Liver (tissue), 9 donors: Measurements from ENCODE around the gene RNGTT. TPM values are rescaled to one million over a fixed set of nuclear protein-coding genes. Genes with fewer than 3 reads are reported as not detected.

Experiments
- DNase-seq: peaks from one replicate; pipeline ENCODE4 v3.0.0-alpha.2; 2017; ENCODE audit warnings: low spot score
- H3K27ac ChIP-seq, 2 donors: one replicate each; pipeline ENCODE4 v1.7.0; 2013; ENCODE audit warnings: inconsistent platforms in 2 of 2, low read length in 2 of 2, control low read depth in 1 of 2, low read depth in 1 of 2, mild to moderate bottlenecking in 1 of 2
- H3K27me3 ChIP-seq, 4 donors: one replicate each; pipeline versions ENCODE4 v1.6.1 to v1.7.0; 2013; ENCODE audit warnings: low read length in 3 of 4, inconsistent platforms in 1 of 4, mild to moderate bottlenecking in 1 of 4, moderate library complexity in 1 of 4; ENCODE audit not compliant: control insufficient read depth in 4 of 4, insufficient read depth in 4 of 4
- H3K36me3 ChIP-seq, 4 donors: one replicate each; pipeline versions ENCODE4 v1.6.1 to v1.7.0; 2013; ENCODE audit warnings: low read length in 3 of 4, mild to moderate bottlenecking in 3 of 4, low read depth in 1 of 4, moderate library complexity in 1 of 4; ENCODE audit not compliant: control insufficient read depth in 4 of 4, insufficient read depth in 3 of 4
- H3K4me1 ChIP-seq, 4 donors: one replicate each; pipeline versions ENCODE4 v1.6.1 to v1.7.0; 2013; ENCODE audit warnings: low read length in 3 of 4, mild to moderate bottlenecking in 3 of 4, moderate library complexity in 1 of 4; ENCODE audit not compliant: control insufficient read depth in 4 of 4, insufficient read depth in 4 of 4
- H3K4me3 ChIP-seq, 3 donors: one replicate each; pipeline versions ENCODE4 v1.6.1 to v1.7.0; 2013; ENCODE audit warnings: low read length in 3 of 3, control low read depth in 1 of 3, low read depth in 1 of 3, mild to moderate bottlenecking in 1 of 3
- H3K9ac ChIP-seq, 2 donors: one replicate each; pipeline ENCODE4 v1.7.0; 2013; ENCODE audit warnings: low read length in 2 of 2, mild to moderate bottlenecking in 2 of 2, moderate library complexity in 2 of 2, control low read depth in 1 of 2, low read depth in 1 of 2
- H3K9me3 ChIP-seq, 4 donors: one replicate each; pipeline versions ENCODE4 v1.6.1 to v1.7.0; 2013; ENCODE audit warnings: low read length in 3 of 4; ENCODE audit not compliant: control insufficient read depth in 4 of 4
- ATF3 ChIP-seq: IDR thresholded peaks from 2 replicates; pipeline ENCODE4 v1.6.1; 2016; ENCODE audit warnings: antibody characterized with exemption
- CTCF ChIP-seq: fragments of 150-350 bp; IDR thresholded peaks from 2 replicates; pipeline ENCODE4 v1.5.1; 2017; ENCODE audit warnings: improper control_type of control experiment, low read depth, low read length; ENCODE audit not compliant: missing input control
- EGR1 ChIP-seq, 2 donors: IDR thresholded peaks; 2 replicates each; pipeline ENCODE4 v1.6.1; 2016 to 2018; ENCODE audit warnings: antibody characterized with exemption in 2 of 2, low read depth in 2 of 2
- FOXA2 ChIP-seq: IDR thresholded peaks from 2 replicates; pipeline ENCODE4 v1.6.1; 2016; ENCODE audit warnings: antibody characterized with exemption
- GABPA ChIP-seq, 2 donors: IDR thresholded peaks in 1 of 2; conservative IDR thresholded peaks in 1 of 2; 2 replicates each; pipeline ENCODE4 v1.6.1; 2016; ENCODE audit warnings: antibody characterized with exemption in 2 of 2, mild to moderate bottlenecking in 1 of 2, moderate library complexity in 1 of 2
- HNF4A ChIP-seq, 2 donors: conservative IDR thresholded peaks; 2 replicates each; pipeline ENCODE4 v1.6.1; 2016; ENCODE audit warnings: antibody characterized with exemption in 2 of 2, mild to moderate bottlenecking in 2 of 2
- HNF4G ChIP-seq: IDR thresholded peaks from 2 replicates; pipeline ENCODE4 v1.6.1; 2016; ENCODE audit warnings: antibody characterized with exemption
- JUND ChIP-seq, 2 donors: IDR thresholded peaks; 2 replicates each; pipeline ENCODE4 v1.6.1; 2016; ENCODE audit warnings: antibody characterized with exemption in 2 of 2
- MAX ChIP-seq: IDR thresholded peaks from 2 replicates; pipeline ENCODE4 v1.6.1; 2016; ENCODE audit warnings: antibody characterized with exemption
- NR2F2 ChIP-seq: IDR thresholded peaks from 2 replicates; pipeline ENCODE4 v1.6.1; 2016; ENCODE audit warnings: antibody characterized with exemption
- RAD21 ChIP-seq, 2 donors: IDR thresholded peaks; 2 replicates each; pipeline ENCODE4 v1.6.1; 2016; ENCODE audit warnings: antibody characterized with exemption in 2 of 2, mild to moderate bottlenecking in 2 of 2
- REST ChIP-seq: IDR thresholded peaks from 2 replicates; pipeline ENCODE4 v1.6.1; 2016; ENCODE audit warnings: antibody characterized with exemption, mild to moderate bottlenecking
- RXRA ChIP-seq, 2 donors: IDR thresholded peaks; 2 replicates each; pipeline ENCODE4 v1.6.1; 2017 to 2018; ENCODE audit warnings: antibody characterized with exemption in 2 of 2, mild to moderate bottlenecking in 1 of 2
- TAF1 ChIP-seq: conservative IDR thresholded peaks from 2 replicates; pipeline ENCODE4 v1.6.1; 2016; ENCODE audit warnings: antibody characterized with exemption, mild to moderate bottlenecking
- YY1 ChIP-seq: IDR thresholded peaks from 2 replicates; pipeline ENCODE4 v1.6.1; 2016; ENCODE audit warnings: antibody characterized with exemption, mild to moderate bottlenecking
- ZBTB33 ChIP-seq: IDR thresholded peaks from 2 replicates; pipeline ENCODE4 v1.6.1; 2016; ENCODE audit warnings: antibody characterized with exemption
- WGBS: extraction: QIAGEN DNeasy Blood & Tissue Kit; methylation state at CpG from one replicate; pipeline ENCODE4 v1.1.7; 2013; 5-methylcytosine and 5-hydroxymethylcytosine counted together
- polyA plus RNA-seq, 2 donors: library from polyadenylated mRNA; stranded (reverse) in 1 of 2; unstranded in 1 of 2; fragments of 200-250 nt in 1 of 2; fragments of >200 nt in 1 of 2; fragmentation: Nextera tagmentation in 1 of 2; extraction: Ambion mirVana in 1 of 2; gene quantifications; one replicate each; pipeline versions ENCODE4 v1.2.1 to v1.2.3, GENCODE V29; 2013 to 2015
- total RNA-seq, 2 donors: library from RNA; depleted of rRNA; stranded (reverse); fragments of >200 nt; gene quantifications; one replicate each; pipeline ENCODE4 v1.2.3, GENCODE V29; 2014
- donor health status: healthy.
- donor health status: healthy.
- donor health status: healthy.
- donor health status: healthy.
- donor health status: healthy.

RNGTT gene
- total and polyA plus RNA-seq, 4 donors = 4.1 to 20.8 (median 7.2) TPM

- no peak for DNase-seq
- no peaks in the 10 kb centered on the region for H3K9me3 ChIP-seq
- no peak overlapping the region for H3K9ac ChIP-seq
- TF ChIP-seq GABPA (IDR thresholded peaks at IDR 0.05 in 1 of 2, conservative IDR thresholded peaks at IDR 0.05 in 1 of 2) (no peak), ZBTB33 (no peak), HNF4A (conservative IDR thresholded peaks at IDR 0.05) (no peak), EGR1 (IDR thresholded peaks at IDR 0.05; ENCODE audit: low read depth in 2 of 2) (no peak), HNF4G (no peak), FOXA2 (no peak), RAD21 (IDR thresholded peaks at IDR 0.05) (no peak), CTCF (no peak), NR2F2 (no peak), REST (no peak), JUND (IDR thresholded peaks at IDR 0.05) (no peak), TAF1 (no peak), RXRA (IDR thresholded peaks at IDR 0.05) (no peak), YY1 (no peak), ATF3 (no peak), MAX (no peak)
- H3K36me3 ChIP-seq = no peaks in the 10 kb centered on the region
- H3K4me3 ChIP-seq = no peak overlapping the region
- H3K27ac ChIP-seq = no peak overlapping the region
- H3K4me1 ChIP-seq = no peaks in the 10 kb centered on the region
- no peaks in the 10 kb centered on the region for H3K27me3 ChIP-seq
- whole genome bisulfite sequencing = 71% methylated on average over 3 of the region's 3 CpGs
Observed at GRCh38 chr6:88975369-88975768, 12.0 kb upstream of the RNGTT start.
